Measurements from ENCODE around the gene ABCC6.
"Not testable (repeated sequence)": the region's sequence is repeated elsewhere in the genome, so short reads cannot be mapped to it uniquely, and the experiment has no call there.

The ABCC6 gene

DNA sequence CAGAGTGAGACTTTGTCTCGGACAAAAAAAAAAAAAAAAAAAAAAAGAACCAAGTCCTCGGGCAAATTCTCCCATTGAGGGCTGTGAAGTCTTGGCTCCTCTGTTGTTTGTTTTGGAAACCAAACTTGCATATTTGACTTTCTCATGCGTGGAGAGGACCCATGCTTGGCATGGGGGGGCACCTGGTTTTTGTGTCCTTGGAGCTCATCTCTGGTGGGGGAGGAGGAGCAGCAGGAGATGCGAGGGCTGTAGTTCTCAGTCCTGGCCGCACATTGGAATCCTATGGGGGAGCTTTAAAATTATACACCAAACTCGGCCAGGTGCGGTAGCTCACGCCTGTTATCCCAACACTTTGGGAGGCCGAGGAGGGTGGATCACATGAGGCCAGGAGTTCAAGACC is 74.5 kb downstream of the ABCC6 start:
- Histone ChIP-seq H3K27me3 (ENCODE audit: insufficient read depth, poor library complexity, severe bottlenecking) (no peaks in the 10 kb centered on the region), H3K27ac (replicated peaks) (no peak overlapping the region), H3K4me3 (replicated peaks; ENCODE audit: insufficient read depth, low read length) (no peak overlapping the region)
- TF ChIP-seq, protein P1, sequence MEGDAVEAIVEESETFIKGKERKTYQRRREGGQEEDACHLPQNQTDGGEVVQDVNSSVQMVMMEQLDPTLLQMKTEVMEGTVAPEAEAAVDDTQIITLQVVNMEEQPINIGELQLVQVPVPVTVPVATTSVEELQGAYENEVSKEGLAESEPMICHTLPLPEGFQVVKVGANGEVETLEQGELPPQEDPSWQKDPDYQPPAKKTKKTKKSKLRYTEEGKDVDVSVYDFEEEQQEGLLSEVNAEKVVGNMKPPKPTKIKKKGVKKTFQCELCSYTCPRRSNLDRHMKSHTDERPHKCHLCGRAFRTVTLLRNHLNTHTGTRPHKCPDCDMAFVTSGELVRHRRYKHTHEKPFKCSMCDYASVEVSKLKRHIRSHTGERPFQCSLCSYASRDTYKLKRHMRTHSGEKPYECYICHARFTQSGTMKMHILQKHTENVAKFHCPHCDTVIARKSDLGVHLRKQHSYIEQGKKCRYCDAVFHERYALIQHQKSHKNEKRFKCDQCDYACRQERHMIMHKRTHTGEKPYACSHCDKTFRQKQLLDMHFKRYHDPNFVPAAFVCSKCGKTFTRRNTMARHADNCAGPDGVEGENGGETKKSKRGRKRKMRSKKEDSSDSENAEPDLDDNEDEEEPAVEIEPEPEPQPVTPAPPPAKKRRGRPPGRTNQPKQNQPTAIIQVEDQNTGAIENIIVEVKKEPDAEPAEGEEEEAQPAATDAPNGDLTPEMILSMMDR (IDR thresholded peaks at IDR 0.05; ENCODE audit: insufficient read depth, low read length) = no peak
- TF ChIP-seq, protein P2, sequence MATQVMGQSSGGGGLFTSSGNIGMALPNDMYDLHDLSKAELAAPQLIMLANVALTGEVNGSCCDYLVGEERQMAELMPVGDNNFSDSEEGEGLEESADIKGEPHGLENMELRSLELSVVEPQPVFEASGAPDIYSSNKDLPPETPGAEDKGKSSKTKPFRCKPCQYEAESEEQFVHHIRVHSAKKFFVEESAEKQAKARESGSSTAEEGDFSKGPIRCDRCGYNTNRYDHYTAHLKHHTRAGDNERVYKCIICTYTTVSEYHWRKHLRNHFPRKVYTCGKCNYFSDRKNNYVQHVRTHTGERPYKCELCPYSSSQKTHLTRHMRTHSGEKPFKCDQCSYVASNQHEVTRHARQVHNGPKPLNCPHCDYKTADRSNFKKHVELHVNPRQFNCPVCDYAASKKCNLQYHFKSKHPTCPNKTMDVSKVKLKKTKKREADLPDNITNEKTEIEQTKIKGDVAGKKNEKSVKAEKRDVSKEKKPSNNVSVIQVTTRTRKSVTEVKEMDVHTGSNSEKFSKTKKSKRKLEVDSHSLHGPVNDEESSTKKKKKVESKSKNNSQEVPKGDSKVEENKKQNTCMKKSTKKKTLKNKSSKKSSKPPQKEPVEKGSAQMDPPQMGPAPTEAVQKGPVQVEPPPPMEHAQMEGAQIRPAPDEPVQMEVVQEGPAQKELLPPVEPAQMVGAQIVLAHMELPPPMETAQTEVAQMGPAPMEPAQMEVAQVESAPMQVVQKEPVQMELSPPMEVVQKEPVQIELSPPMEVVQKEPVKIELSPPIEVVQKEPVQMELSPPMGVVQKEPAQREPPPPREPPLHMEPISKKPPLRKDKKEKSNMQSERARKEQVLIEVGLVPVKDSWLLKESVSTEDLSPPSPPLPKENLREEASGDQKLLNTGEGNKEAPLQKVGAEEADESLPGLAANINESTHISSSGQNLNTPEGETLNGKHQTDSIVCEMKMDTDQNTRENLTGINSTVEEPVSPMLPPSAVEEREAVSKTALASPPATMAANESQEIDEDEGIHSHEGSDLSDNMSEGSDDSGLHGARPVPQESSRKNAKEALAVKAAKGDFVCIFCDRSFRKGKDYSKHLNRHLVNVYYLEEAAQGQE (IDR thresholded peaks at IDR 0.05; ENCODE audit: insufficient replicate concordance, low read depth) = no peak
- TF ChIP-seq POLR2AphosphoS5 (IDR thresholded peaks at IDR 0.05; ENCODE audit: low read depth) (no peak), GABPA (IDR thresholded peaks at IDR 0.05; ENCODE audit: low read depth) (no peak), SPI1 (IDR thresholded peaks at IDR 0.05; ENCODE audit: borderline replicate concordance, low read depth) (no peak)
- DNase-seq (ENCODE audit: low read depth in 1 of 2, low spot score in 1 of 2) = no peak

DNA sequence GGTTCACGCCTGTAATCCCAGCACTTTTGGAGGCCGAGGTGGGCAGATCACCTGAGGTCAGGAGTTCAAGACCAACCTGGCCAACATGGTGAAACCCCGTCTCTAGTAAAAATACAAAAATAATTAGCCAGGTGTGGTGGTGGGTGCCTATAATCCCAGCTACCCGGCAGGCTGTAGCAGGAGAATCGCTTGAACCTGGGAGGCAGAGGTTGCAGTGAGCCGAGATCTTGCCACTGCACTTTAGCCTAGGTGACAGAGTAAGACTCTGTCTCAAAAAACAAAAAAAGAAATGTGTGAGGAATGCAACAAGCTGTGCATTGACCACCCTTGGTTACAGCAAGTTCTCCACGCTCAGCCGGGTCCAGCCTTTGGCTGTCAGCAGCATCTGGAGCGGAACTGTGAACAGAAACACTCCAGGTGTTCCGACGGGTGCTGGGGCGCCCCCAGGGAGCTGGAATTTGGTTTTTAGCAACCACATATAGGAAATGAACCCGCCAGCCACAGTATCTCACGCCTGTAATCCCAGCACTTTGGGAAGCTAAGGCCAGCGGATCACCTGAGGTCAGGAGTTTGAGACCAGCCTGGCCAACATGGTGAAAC is 75.2 kb downstream of the ABCC6 start:
- H3K27me3 ChIP-seq (ENCODE audit: insufficient read depth, poor library complexity, severe bottlenecking); H3K27ac ChIP-seq (replicated peaks); DNase-seq (ENCODE audit: low read depth in 1 of 2, low spot score in 1 of 2); H3K4me3 ChIP-seq (replicated peaks; ENCODE audit: insufficient read depth, low read length): not testable (repeated sequence)

DNA sequence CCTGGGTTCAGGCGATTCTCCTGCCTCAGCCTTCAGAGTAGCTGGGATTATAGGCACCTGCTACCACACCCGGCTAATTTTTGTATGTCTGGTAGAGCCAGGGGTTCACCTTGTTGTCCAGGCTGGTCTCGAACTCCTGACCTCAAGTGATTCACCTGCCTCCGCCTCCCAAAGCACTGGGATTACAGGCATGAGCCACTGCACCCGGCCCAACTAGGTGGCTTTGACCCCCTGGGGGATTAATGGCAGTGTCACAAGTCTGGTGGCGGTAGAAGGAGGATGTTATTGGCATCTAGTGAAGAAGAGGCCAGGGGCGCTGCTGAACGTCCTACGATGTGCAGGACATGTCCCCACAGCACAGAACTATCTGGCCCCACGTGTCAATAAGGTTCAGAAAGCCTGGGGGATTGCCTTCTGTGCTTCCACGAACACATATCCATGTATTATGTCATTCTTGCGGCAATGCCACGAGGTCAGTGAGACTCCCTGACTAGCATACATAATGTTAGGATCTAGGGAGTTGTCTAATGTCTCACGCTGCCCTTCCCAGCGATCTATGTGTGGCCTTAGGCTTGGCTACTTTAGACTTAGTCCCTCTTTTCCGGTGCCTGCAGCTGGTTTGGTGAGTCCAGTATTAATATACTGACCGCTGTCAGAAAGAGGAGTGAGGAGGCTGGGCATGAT is 75.8 kb downstream of the ABCC6 start:
- TF ChIP-seq, protein P2 (IDR thresholded peaks at IDR 0.05; ENCODE audit: insufficient replicate concordance, low read depth) = no peak
- TF ChIP-seq GABPA (IDR thresholded peaks at IDR 0.05; ENCODE audit: low read depth) (no peak), POLR2AphosphoS5 (IDR thresholded peaks at IDR 0.05; ENCODE audit: low read depth) (no peak), SPI1 (IDR thresholded peaks at IDR 0.05; ENCODE audit: borderline replicate concordance, low read depth) (no peak)
- TF ChIP-seq, protein P1 (IDR thresholded peaks at IDR 0.05; ENCODE audit: insufficient read depth, low read length) = no peak
- Histone ChIP-seq H3K27ac (replicated peaks) (no peak overlapping the region), H3K27me3 (ENCODE audit: insufficient read depth, poor library complexity, severe bottlenecking) (no peaks in the 10 kb centered on the region), H3K4me3 (replicated peaks; ENCODE audit: insufficient read depth, low read length) (no peak overlapping the region)
- no peak for DNase-seq (ENCODE audit: low read depth in 1 of 2, low spot score in 1 of 2)

DNA sequence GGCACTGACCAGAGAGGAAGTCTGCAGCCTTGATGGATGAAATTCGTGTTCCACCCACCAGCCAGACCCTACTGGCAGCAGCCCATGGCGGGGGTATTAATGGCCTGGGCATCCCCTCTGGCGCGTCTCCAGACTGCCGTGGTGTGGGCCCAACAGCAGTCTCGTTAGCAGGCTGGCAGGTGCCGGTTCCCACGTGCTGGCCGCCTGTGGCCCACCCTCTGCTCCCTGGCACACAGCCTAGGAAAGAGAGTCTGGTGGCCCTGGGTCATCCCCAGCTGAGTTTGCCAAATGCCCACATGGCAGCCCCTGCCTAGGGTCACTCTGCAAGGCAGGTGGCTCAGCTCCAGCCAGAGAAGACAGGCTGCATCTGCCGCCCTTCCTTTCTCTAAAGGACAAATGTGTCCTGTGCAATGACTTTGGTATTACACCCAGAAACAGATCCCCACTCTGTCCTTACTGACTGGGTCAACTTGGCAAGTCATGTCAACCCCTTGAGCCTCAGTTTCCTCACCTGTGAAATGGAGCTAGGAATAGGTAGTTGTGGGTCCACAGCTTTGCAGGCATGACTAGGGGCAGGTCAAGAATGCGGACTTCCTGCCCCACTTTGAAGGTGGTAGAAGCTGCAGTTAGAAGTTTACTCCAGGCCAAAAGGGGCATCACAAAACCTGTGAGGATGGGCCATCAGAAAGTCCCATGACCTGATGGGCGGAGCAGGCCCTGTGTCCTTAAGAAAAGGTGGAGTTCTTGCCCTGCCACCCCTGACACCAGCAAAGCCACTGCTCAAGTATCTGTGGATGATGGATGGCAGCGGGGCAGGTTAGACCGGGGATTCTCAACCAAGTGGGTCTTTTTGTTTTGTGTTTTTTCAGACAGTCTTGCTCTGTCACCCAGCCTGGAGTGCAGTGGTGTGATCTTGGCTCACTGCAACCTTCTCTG is 76.6 kb downstream of the ABCC6 start:
- Histone ChIP-seq H3K27ac (replicated peaks) (no peak overlapping the region), H3K27me3 (ENCODE audit: insufficient read depth, poor library complexity, severe bottlenecking) (no peaks in the 10 kb centered on the region), H3K4me3 (replicated peaks; ENCODE audit: insufficient read depth, low read length) (no peak overlapping the region)
- TF ChIP-seq GABPA (IDR thresholded peaks at IDR 0.05; ENCODE audit: low read depth) = no peak
- TF ChIP-seq, protein P2 (IDR thresholded peaks at IDR 0.05; ENCODE audit: insufficient replicate concordance, low read depth) = no peak
- TF ChIP-seq SPI1 (IDR thresholded peaks at IDR 0.05; ENCODE audit: borderline replicate concordance, low read depth) = no peak
- TF ChIP-seq, protein P1 (IDR thresholded peaks at IDR 0.05; ENCODE audit: insufficient read depth, low read length) = no peak
- TF ChIP-seq POLR2AphosphoS5 (IDR thresholded peaks at IDR 0.05; ENCODE audit: low read depth) = no peak
- DNase-seq (ENCODE audit: low read depth in 1 of 2, low spot score in 1 of 2) = no peak
